GM21526 (cell line): ENCODE data around the gene ADPRHL1.
"Not testable (repeated sequence)": the region's sequence is repeated elsewhere in the genome, so short reads cannot be mapped to it uniquely, and the experiment has no call there.

Experiments
- ATAC-seq: cut with Tn5 transposase; IDR thresholded peaks from one replicate; pipeline ENCODE4 v1.9.1; 2021; ENCODE audit warnings: moderate library complexity; ENCODE audit not compliant: unreplicated experiment, low FRiP score

Gene ADPRHL1

DNA sequence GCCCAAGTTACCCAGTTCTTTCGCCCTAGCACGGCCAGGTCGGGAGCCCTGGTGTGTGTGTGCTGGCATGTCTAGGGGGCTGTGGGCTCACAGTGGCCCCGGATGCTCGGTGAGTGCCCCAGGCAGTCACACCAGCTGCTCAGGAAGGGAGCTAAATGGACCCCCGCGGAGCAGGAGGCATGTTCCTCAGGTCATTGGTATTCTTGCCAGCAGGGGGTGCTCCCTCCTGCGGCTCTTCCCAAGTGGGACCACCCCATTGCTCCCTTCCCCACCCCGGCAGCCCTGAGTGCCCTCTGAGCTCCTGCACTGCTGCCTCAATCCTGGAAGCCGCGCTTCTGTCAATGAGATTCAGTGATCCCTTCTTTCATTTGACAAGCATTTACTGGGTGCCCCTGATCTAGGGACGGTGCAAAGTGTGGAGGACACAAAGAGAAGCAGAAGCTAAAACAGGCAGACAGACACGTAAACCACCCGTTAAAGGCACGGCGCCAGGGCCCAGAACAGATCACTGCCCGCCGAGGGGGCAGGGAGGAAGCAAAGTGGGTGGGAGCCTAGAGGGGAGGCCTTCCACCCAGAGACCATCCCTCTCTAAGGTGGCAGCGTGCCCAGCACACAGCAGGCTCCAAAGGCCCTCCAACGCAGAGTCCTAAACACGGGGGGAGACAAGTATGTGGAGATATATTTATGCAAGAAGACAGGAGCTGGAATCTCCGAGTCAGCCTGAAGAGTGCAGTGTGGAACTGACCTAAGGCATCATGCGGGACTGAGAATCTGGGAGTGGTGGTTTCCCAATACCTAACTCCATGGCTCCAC is 5.2 kb upstream of the ADPRHL1 start:
- ATAC-seq, result no peak

GRCh38 chr13:113457510-113457909 is 4.2 kb upstream of the ADPRHL1 start:
- no peak for ATAC-seq

DNA sequence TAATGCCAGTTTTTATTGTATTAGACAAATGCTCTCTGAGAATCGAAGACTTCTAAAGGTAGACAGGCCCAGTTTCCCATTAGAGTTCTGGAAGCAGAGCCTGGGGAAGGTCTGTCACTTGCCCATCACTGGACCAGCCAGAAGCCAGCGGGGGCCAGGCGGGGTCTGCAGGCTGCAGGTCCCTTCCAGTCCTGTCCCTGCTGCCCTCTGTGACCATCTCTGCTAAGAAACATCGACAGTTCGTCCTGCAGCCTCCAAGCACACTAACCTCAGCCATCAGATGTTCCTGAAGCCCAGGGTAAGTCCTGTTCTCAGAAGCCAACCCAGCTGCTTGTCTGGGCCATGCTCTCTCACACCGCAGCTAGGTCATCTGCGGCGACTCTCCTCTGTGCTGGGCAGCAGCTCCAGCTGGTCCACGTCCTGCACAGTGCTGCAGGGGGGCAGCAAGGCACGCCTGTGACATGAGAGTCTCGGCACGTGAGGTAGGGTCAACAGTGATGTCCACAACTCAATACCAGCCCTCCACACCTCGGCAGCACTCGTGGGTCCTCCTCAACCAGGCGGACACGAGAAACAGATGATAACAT is 2.9 kb upstream of the ADPRHL1 start:
- ATAC-seq, result no peak

DNA sequence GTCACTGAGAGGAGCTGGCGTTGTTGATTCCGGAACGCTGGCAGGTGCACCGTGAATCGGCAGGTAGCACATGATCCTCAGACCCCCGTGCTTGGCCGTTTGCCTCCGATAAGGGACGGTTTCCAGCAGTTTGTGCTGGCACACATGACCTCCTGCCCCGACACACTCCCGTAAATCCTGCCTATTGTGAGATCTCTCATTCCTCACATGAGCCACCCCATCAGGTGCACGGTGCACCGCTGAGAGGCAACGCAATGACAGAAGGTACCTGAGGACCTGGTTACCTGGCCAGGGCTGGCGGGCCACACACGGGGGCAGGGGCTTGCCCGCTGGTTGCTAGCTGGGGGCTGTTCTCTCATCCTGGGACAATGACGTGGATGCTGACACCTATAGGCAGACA is 2.1 kb upstream of the ADPRHL1 start:
- no peak for ATAC-seq

DNA sequence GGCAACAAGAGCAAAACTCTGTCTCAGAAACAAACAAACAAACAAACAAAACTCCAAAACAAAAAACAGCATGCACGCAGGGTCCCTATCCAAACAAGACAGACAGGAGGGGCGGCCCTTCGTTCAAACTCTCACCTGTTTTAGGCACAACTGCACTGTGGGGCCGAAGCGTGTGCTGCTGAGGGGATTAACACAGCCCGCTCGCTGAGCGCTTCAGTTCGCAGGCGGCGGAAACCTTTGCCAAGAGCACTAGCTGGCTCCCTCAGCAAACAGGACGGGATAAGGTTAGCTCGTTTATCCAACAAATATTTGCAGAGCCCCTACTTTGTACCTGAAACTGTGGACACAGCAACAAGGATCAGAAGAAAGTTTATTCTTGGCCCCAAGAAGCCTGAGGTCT is 1.6 kb upstream of the ADPRHL1 start:
- no peak for ATAC-seq

DNA sequence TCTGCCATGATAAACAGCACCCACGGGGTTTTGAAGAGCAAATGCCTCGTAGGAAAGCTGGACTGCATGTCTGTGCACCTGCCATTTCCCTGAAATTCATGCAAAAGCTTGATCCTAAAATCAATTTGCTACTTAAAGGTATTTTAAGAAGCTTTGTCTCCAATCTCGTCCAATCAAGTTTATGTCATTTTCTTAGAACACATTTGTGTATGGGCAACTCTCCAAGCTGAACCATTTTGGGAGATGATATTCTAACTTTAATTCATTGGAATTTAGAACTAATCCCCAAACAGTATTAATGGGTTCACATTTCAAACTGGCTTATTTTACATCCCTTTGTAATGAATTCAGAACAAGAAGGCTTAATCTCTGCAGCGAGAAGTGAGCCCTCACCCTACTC is 822 bp downstream of the ADPRHL1 start:
- ATAC-seq, result no peak

- ATAC-seq, result no peak
Observed at GRCh38 chr13:113451951-113452421, 1.3 kb downstream of the ADPRHL1 start.

- not testable (repeated sequence) for ATAC-seq
Observed at GRCh38 chr13:113450861-113451620, 2.2 kb downstream of the ADPRHL1 start.

DNA sequence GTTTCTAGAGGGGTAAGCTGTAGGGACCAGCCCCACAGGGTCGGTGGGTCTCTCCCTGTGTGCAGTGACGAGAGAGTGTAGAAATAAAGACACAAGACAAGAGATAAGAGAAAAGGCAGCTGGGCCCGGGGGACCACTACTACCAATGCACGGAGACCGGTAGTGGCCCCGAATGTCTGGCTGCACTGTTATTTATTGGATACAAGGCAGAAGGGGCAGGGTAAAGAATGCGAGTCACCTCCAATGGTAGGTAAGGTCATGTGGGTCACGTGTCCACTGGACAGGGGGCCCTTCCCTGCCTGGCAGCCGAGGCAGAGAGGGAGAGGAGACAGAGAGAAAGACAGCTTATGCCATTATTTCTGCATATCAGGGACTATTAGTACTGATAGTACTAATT is 2.9 kb downstream of the ADPRHL1 start:
- ATAC-seq, result not testable (repeated sequence)

GRCh38 chr13:113449693-113450347 is 3.5 kb downstream of the ADPRHL1 start:
- ATAC-seq, result no peak

DNA sequence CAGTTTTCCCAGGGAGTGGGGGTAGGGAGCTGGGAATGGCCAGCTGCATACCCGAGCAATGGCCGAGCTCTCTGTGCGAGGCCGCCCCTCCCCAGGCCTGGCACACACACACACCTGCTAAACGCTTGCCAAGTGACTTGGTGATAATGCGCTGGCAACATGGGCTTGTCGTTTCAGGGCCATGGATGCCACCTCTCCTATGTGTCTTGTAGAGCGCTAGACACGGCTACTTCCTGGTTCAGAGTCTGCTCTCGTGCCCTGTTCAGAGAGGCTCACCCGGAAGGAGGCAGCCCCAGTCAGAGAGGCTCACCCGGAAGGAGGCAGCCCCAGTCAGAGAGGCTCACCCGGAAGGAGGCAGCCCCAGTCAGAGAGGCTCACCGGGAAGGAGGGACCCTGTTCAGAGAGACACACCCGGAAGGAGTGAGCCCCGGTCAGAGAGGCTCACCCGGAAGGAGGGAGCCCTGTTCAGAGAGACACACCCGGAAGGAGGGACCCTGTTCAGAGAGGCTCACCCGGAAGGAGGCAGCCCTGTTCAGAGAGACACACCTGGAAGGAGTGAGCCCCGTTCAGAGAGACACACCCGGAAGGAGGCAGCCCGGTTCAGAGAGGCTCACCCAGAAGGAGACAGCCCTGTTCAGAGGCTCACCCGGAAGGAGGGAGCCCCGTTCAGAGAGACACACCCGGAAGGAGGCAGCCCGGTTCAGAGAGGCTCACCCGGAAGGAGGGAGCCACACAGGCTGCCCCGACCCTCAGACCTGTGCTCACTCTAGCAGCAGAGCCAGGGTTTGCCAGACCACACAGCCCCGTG is 4.2 kb downstream of the ADPRHL1 start:
- peak; percentile 55 for ATAC-seq

DNA sequence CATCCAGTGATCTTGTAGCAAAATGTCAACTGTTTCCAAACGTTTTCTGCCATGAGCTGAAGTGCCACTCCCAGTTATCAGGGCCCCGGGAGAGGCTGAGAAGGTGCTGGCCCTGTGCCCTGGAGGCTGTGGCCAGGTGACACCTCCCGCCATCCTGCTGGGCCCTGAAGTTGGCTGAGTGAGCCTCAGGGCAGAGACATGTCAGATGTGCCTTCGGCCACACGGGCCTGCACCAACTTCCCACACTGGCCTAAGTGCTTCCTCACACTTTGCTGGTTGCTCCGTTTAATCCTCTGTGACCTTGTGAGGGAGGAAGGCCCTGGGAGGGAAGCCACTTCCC is 4.8 kb downstream of the ADPRHL1 start:
- ATAC-seq, result no peak

DNA sequence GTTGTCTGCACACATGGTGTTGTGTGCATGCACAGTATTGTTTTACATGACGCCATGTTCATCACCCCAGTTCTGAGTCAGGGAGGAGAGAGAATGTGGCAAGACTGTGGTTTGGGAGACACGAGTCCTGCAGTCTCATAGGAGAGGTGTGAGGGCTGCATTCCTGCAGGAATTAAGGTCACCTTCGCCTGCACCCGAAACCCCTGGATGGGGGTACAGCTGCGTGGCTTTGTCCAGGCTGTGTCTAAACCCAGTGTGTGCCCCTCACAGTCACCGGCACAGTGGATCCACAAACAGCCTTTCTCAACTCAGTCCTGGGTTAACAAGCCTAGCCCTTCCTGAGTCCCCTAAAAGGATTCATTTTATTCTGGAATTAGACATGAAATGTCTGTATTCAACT is 5.7 kb downstream of the ADPRHL1 start:
- no peak for ATAC-seq

DNA sequence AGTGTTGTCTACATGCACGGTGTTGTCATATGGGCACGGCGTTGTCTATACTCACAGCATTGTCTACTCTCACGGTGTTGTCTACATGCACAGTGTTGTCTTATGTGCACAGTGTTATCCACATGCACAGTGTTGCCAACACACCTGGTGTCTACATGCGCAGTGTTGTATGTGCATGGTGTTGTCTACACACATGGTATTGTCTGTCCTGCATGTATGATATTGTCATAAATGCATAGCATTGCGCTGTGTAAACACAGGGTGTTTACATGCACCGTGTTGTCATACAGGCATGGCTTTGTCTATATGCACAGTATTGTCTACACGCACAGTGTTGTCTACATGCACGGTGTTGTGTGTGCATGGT is 6.8 kb downstream of the ADPRHL1 start:
- ATAC-seq, result no peak

GRCh38 chr13:113445791-113446487 is 7.3 kb downstream of the ADPRHL1 start:
- no peak for ATAC-seq

DNA sequence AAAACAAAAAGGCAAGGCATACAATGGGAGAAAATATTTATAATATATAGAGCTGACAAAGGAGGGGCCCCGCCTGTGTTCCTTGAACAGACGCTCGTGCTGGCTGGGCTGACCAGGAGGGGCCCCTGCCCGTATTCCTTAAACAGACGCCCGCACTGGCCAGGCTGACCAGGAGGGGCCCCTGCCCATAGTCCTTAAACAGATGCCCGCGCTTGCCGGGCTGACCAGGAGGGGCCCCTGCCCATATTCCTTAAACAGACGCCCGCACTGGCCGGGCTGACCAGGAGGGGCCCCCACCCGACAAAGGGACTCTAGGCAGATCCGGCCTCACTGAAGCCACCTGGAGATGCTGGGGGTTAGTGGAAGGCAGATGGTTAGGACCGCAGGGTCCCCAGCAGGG is 9.3 kb downstream of the ADPRHL1 start:
- ATAC-seq, result no peak

DNA sequence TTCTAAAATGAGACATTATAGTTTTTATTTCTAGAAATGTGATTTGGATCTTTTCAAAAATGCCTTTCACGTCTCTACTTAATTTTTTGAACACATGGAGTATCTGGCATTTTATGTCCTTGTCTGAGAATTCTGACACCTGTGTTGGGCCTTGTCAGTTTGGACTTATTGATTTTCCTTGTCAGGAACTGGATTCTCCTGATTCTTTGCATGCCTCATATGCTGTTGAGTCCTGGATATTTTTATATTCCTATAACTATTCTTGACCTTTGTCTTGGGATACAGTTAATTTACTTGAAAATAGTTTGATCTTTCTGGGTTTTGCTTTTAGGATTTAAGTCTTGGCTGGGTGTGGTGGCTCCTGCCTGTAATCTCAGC is 10.3 kb downstream of the ADPRHL1 start:
- ATAC-seq, result no peak

- no peak for ATAC-seq
Observed at GRCh38 chr13:113442354-113442984, 10.8 kb downstream of the ADPRHL1 start.

DNA sequence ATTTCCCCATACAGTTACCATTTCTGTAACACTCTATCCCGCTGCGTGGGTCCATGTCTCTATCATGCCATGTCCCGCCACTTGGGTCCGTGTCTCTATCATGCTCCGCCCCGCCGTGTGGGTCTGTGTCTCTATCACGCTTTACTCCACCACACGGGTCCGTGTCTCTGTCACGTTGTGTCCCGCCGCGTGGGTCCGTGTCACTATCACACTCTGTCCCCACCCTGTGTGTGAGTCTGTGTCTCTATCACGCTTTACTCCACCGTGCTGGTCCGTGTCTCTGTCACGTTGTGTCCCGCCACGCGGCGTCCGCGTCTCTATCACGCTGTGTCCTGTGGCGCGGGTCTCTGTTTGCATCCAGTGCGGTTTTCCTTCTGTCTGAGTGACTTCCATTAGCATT is 11.6 kb downstream of the ADPRHL1 start:
- ATAC-seq, result no peak
